GM19328 (cell line): ENCODE data around the gene EVA1B.

Source experiments
- ATAC-seq: cut with Tn5 transposase; IDR thresholded peaks from one replicate; pipeline ENCODE4 v1.9.1; 2021; ENCODE audit warnings: mild to moderate bottlenecking, moderate library complexity; ENCODE audit not compliant: unreplicated experiment

Gene EVA1B

DNA sequence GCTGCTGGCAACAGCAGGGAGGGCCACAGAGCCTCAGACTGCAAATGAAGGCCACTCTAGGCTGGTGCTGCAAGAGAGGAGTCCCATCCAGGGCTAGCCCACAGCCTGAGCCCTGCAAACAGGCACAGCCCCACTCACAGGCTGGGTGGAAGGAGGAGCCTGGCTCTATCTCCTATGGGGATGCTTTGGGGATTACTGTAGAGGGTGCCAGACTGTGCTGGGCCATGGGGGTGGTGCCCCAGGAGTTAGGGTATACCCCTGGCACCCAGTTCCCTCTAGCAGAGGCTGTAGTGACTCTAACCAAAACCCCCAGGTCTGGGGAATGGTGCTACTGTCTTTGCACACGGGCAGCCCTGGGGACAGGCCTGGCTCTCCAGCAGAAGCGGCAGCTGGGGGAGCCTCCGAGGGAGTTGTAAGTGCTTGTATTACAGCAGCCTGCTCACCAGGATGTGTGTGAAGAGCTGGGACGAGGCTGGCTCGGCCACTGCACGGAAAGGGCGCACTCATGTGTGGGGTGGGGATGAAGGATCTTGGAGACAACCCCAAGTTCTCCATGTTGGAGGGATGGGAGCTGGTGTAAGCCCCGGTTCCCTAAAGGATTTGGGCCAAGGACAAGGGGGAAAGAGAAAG, 23.4 kb upstream of the EVA1B start:
- ATAC-seq, result no peak

DNA sequence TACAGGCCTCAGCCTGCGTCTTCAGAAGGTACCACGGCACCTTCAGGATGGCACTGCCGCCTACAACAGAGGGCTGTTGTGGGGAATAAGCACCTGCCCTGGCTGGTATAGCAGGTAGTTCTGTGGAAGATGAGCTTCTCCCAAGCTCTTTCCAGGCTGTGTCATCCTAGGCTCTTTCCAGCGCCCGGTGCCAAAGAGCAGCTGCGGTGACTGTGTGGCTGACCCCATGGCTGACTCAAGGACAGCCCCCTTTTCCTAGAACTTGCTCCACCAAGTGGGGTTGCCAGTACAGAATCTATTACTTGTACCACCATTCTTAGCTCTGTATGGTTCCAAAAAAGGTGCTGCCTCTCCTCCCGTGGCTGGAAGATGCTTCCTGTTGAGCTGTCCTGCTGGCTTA, 21.9 kb upstream of the EVA1B start:
- ATAC-seq, result no peak

DNA sequence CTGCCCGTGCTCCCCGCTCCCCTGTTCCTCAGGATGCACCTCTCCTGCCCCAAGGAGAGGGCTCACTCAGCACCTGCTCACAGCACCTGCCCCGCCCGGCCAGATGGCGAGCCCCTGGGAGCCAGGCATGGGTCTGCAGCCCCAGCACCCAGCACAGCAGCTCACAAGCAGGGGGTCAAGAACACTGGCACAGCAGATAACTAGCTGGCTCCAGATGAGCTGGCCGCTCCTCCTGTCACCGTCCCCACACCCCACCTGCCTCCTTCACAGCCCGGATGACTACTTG, 20.9 kb upstream of the EVA1B start:
- no peak for ATAC-seq

DNA sequence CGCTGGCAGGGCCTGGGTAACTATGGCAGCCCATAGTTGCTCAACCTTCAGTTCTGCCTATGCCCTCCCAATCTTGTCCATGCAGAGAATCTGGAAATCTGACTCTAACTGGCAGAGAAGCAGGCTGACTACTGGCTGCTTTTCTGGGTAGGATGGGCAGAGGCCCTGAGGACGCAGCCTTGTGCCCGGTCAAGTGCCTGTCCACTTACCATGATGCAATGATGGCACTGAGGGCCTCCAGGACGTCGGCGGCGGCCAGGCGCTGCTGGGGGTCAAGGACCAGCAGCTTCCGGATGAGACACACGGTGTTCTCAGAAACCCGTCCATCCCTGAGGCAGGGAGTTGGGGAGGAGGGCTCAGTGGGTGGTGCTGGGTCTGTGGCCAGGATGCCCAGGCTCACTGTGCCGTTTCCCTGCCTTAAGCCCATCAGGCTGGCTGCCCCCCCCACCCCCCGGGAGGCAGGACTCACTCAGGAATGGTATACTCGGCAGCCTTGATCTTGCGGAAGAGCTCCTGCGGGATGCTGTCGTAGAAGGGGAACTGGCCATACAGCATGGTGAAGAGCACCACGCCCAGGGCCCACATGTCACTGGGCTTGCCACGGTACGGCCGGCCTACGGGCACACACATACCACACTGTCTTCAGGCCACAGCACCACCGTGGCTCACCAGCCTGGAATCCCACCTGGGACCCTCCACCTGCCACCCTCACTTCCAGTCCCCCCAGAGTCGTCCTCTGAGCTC, 20.4 kb upstream of the EVA1B start:
- no peak for ATAC-seq

DNA sequence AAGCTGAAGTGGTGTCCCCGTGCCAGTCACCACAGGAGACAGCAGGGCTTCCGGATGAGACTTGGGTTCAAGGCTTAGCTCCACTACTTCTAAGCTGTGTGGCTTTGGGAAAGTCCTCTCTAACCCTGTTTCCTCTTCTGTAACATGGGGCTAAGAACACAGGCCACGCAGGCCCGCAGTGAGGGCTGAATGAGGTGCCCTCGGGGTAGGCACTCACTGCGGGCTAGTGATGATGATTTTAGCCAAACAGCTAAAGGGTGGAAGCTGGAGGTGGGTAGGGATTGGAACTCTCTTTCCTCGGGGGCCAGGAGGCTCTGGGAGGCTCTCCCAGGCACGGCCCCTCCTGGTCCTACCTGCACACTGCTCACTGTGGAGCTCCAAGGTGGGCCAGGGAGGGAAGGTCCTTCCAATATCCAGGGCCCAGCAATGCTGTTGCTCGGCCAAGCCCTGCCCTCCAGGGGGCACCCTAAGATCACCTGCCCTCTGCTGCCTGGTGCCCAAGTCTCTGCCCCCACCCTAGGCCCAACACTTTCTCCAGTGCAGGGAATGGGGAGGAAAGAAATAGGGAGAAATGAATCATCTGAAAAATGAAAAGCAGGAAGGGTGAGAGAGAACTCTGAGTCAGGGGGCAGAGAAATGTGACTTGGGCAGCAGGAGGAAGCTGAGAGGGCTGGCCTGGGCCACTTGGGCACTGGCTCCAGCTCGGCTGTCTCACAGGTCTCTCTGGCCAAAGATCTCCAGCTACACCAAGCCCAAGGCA, 19.2 kb upstream of the EVA1B start:
- ATAC-seq, result no peak

DNA sequence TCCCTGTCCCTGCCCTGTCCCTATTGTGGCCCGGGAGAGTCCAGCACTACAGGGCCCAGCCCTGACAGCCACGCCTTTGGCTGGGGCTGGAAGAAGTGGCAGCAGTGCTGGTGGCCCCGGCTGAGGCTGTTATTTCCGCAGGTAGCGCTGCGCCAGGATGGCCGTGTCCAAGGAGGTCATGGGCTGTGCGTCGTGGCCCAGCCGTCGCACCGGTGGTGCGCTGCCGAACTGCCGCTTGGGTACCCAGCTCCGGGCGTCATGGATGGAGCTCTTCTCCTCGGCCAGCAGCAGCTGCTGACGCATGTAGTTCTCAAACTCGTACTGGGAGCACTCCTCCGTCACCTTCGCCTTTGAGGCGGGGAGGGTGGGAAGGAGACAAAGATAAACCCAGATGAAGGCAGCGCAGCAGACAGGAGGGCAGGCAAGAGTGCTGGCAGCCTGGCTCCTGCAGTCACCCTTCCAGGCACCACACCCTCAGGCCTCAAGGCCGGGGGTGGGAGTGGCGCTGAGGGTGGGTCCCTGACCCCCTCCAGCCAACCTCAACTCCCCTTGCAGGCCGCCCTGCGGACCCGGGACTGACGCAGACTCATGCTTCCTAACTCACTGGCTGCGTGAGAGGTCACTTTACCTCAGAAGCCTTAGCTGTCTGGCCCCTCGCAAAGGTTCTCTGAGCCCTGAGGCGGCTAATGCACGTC, 18.3 kb upstream of the EVA1B start:
- no peak for ATAC-seq

DNA sequence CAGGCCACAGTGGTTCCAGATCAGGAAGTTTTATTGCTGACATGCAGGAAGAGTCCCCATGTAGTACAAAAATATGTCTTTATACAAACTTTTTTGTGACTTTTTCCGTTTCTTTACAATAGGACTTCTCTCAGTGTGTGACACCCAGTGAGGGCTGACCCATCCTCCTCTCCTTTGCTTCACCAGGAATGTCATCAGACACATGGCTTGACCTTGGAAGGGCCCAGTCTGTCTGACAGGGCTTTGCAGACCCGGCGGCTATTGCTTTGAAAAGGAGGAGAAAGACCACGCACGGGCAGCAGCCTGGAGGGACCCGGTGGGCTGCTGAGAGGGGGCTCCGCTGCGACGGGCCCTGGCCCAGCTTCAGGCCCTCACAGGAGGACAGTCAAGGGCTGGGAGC, 16.2 kb upstream of the EVA1B start:
- ATAC-seq, result no peak

DNA sequence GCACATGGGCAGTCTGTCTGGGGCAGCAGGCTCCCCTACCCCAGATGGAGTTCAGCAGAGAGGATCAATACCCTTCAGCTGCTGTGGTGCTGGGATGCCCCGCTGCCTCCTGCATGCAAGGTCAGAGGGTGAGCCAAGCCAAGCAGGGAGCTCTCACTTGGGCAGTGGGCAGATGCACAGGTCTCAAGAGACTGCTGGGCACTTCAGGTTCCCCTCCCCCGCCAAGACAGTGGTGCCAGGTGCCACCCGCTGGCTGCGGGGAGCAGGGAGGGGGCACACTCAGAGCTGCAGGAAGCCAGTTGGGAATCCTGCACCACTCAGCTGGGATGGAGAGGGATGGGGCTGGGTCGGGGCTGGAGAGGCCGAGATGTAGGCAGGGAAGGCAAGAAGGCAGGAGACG, 15.8 kb upstream of the EVA1B start:
- ATAC-seq, result no peak

DNA sequence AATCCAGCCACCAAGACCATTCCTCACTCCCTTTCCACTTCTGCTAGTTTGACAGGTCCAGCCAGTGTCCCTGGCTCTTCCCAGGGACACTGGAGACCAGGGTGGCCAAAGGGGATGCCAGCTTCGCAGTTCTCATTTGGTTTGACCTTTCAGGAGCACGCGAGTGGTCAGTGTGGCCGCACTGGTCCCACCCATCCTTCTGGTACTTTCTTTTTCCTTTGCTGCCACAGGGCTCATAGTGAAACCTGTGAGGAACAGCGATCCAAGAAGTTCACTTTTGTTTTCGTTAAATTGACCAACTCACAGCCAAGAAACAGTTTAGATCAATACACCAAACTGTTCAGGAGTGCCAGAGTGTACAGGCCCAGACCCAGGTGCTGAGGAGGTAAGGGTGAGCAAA, 14.4 kb upstream of the EVA1B start:
- no peak for ATAC-seq

DNA sequence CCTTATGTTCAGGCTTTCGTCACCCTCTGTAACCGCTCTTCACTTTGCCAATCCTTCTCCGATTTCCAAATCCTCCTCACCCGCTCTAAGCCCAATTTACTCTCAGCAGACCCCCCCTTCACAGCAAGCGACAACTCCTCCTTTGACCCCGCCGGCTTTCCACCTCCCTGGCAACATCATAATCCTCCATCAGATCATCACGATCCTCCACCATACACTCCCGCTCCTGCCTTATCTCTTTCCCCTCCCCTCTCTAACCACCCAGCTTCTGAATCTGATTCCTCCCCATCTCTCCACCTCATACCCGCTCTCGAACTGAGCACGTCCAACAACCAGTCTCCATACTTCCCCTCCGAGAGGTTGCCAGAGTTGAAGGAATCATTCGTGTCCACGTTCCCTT, 7.5 kb upstream of the EVA1B start:
- ATAC-seq, result no peak

DNA sequence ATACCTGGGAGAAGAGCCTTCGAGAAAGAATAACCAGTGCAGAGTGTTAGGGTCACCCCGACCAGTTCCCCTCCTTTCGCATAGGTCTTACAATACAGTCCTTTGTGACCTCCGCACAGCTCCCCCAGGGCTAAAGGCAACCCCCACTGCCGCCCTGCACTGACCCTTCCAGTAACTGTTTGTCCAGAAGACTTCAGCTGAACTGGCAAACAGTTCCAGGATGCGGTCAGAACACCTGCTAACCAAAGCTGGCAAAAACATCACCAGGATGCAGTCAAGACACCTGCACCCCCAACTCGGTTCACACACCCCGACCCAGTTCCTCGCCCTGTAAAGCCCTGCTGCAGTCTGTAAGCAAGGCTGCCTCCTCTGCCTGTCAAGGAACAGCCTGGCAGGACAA, 6.4 kb upstream of the EVA1B start:
- no peak for ATAC-seq

DNA sequence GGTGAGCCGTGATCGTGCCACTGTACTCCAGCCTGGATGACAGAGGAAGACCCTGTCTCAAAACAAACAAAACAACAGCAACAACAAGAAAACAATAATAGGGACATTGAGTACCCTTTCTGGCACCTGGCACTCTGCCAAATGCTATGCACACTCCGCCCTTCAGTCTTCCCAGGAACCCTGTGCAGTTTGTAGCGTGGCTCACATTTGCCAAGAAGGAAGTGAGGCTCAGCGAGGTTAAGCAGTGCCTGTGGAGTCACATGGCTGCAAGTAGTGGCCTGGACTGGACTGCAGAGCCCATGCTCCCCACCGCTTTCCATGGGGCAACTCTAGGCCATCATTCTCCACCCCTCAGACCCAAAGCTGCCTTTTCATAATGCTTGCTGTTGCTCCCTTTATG, 5.3 kb upstream of the EVA1B start:
- no peak for ATAC-seq

DNA sequence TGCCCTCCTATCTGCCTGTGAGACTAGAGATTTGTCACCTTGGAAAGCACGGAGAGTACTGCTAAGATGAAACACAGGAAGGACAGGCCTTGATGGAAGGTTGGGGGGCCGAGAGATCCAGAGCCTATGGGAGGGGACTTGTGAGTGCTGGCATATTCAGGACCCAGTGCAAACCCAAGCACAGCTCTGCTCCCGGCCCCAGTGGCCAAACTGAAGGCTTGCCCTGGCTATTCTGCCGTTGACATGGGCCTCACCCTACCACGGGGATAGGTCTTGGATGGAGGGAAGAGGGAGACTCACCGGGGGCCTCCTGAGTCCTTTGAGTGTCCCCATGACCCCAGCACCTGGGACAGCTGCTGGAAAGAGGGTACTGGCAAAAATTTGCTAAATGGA, 4.6 kb upstream of the EVA1B start:
- ATAC-seq, result no peak

DNA sequence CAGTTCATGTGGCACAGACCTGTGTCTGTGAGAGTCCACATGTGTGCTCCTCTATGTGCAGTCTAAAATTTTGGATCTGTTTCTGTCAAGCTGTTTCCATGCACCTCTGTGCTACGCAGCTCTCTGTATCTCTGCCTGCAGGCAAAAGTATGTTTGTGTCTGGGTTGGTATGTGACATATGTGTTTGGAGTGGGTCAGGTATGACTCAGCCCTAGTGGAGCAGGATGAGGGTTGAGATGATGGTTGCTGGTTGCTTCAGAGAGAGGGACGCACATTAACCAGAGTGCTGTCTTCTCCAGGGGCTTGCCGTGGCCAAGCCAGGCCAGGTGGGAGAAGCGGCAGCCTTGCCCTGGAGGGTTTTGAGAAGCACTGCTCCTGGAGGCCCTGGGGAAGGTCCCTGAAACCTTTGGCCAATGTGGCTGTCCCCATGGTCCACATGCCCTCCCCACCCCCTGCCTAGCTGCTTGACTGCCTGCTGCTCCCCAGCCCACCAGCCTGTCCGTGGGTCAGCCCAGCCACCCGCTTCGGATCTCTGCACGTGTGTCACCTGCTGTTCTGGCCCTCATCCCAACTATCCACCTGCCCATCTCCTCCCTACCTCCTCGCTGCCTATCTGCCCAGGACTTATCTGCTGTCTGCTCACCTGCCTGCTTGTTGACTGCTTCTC, 4.1 kb upstream of the EVA1B start:
- ATAC-seq, result no peak

DNA sequence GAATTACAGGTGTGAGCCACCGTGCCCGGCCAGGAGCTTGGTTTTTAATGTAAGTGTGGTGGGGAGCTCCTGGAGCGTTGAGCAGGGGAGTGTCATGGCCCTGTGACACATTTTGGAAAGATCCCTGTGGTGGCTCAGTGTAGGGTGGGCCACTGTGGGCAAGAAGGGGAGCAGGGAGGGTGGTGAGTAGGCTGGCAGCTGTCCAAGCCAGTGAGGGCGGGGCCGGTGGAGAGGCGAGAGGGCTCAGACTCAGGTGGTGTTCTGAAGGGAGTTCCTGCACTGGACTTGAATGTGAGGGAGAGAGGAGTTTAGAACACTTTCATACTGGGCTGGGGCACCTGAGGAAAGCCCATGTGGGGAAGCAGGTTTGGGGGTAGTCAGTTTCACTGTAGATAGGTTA, 3.1 kb upstream of the EVA1B start:
- ATAC-seq, result no peak

DNA sequence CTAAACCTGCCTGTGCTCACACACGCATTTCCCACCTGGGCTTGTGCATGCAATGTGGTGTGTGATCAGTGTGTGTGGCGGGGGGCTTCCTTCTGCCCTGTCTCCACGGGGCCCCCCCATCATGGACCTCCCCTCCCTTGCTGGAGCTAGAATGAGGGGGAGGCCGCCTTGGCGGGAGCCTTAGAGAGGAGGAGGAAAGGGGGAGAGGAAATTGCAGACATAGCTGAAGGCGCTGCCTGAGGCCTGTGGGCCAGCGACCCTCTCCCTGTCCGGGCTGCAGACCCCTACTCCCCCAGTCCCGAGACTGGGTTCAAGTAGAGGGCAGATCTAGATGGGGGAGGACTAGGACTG, 883 bp upstream of the EVA1B start:
- no peak for ATAC-seq

DNA sequence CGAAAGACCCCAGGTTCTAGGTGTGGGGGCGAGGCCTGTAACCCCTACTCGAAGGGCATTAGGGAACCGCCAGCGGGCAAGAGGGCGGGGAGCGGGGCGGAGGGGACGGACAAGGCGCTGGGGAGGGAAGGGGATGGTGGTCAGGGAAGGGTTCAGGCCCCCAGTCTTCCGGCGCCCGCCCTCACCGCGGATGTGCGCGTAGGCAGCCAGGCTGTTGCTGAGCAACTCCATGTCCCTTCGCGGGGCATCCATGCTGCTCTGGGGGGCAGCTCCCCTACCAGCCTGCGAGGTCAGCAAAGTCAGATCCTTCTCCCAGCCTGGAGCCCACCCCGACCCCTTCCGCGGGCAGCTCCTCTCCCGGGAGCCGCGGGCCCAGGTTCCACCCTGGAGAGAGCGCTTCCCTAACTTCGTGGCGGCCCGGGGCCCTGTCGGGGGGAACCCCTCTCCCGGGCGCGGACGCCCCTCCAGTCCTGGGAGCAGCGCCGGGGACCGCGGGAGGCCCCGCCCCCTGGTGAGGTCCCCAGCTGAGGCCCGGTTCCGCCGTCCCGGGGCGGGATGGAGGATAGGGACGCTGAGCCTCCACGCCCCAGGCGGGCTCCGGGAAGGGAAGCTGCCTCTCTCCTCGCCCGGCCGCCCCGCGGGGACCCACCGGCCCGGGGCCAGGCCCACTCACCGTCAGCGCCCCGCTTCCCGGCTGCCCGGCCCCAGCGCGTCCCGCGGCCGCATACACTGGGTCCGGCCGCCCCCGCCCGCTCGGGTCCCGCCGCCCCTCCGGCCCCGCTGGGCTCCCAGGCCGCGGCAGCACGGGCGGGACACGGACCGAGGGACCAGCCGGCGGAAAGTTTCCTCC, 434 bp downstream of the EVA1B start:
- no peak for ATAC-seq

DNA sequence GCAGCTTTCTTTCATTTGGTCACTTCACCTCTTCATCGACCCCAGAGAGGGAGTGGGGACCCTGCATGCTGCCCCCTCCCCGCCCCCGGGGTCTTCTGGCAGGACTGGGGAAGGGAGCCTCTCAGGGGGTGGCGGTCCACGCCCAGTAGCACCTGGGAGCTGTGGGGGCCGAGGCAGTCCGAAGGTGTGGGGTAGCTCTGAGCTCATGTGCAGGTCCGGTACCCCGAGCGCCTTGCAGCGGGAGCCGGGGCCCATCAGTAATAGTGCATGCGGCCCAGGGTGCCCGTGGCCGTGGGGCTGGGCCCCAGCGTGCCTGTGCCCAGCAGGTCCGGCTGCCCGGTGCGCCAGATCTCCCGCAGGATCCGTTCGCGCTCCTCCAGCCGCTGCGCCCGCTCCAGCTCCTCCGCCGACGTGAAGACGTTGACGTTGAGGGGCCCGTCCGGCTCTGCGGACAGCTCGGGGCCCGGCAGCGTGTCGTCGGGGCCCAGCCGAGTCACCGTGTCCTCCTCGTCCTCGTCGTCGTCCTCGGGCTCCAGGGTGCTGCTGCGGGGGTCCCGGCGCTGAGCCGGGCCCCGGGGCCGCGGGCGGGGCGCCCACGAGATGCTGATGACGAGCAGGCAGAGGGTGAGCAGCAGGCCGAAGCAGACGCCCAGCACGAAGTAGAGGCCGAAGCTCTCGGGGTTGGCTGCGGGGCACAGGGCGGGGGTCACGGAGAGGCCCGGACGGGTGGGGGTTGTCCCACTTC, 1.2 kb downstream of the EVA1B start:
- ATAC-seq, result no peak

DNA sequence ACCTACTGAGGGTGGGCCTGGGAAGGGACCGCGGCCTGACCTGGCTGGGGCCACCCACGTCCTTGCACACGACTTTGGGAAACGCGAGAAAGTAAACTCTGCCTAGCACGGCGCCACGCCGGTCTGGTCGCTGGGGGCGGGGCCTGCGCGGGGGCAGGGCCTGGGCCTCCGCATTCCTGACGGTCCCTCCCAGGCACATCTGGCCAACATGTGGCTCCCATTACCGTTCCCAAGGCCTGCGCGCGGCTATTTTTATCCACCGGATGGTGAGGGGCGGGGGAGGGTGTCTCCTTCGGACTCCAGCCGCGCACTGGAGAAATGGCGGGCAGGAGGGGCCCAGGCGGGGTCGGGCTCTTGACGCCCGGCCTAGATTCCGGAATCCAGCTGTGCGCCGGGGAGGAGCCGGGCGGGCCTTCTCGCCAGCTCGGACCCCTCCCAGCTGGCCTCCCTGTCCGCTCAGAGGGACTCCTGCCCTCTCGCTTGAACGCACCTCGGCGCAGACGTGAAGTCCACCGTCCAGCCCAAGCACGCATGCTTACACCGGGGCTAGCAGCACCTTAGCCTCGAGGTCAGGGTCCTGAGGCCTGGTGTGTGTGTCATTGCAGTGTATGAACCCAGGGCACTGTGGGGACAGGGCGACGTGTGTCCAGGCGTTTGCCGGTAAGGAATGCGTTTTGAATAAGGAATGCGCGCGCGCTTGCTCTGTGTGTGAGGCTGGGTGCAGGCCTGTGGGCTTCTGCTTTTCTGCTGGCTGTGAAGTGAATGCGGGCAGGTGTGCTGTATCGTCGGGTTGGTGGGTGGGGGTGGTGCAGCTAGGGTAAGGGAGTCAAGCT, 2.1 kb downstream of the EVA1B start:
- ATAC-seq, result no peak
